NCI-H1694 treated with DMSO at 0.1 percent for 48 hours (cell line): ENCODE data around the gene DEDD.
A peak's percentile ranks its signal among the peaks of the same experiment; 100 is the strongest.
"Not testable (repeated sequence)": the region's sequence is repeated elsewhere in the genome, so short reads cannot be mapped to it uniquely, and the experiment has no call there.

Experiments
- DNase-seq: peaks from one replicate; lab custom pipeline; 2025; lab: John Stamatoyannopoulos, UW

DEDD gene

DNA sequence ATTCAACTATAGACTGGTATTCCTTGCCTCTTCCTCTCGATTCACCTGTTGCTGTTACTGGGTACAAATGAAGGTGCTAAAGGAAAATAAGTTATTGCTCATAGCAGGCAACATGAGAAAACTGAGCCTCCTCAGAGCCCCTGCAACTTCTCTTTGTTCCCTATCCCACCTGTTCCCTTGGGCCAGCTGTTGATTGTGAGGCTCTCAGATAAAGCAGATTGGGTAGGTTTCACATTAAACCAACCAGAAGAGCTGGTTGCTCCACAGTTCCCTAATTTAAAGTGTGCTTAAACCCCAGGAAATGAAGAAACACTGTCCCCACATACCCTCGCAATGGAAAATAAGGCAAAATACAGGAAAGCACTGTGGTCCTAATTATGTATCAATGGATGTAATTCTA, 4.8 kb downstream of the DEDD start:
- DNase-seq, result peak; percentile 47

DNA sequence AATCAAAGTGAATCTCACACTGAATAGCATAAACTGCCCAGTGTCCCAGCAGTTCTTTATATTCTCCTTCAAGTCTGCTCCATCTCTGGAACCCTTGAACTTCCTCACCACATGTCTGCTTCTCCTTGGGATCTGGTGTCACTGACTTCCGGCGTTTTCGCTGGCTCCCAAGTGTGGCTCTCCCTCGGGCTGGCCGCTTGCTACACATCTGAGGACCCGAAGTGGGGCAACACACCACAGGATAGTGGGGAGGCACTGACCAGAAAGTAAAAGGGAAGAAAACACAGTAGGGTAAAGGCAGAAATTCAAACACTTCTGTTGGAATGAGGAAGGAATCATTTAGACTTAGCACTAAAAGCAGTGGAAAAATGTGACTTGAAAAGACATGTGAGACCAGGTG, 9.5 kb downstream of the DEDD start:
- DNase-seq, result no peak

DNA sequence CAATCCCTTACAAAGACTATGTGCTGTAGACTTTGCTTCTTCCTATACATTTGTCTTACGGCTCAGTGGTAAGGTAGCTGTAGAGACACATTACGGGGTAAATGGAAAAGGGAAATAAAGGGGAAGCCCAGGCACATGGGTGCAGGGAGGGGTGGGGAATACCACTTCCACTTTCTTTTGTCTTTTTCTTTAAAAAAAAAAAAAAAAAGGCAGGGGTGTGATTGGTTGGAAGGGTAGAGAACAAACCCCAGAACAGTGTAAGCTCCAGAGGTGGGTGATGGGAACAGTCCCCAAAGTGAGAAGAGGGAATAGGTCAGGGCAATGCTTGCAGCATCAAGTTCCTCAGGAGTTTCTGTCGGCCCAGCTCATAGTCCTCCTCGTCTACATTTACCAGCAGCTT, 10.6 kb downstream of the DEDD start:
- DNase-seq, result no peak

DNA sequence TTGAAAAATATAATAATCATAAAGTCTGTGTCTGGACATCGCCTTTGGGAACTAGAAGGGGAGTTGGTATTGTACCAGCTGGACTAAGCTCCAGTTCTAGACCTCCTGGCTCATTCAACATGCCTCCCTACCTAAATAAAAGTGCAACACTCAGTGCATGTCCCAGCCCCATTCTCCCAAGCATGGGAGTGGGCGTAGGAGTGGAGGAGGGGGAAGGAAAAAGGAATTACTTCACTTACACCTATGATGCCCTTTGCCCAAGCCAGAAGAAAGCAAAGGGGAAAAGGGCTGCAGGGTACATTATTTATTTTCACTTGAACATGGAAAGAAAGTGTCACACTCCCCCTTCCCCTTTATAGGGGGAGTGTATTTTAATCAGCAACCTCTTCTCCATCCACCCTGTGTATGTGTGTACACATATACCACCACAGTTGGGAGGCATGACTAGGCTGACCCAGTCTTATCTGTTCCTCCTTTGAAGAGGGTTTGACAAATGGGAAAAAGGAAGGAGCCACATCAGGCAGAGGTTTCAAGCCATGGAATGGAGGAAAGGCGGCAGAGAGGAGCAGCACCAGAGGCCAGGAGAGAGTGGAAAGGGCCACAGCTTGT, 11.3 kb downstream of the DEDD start:
- no peak for DNase-seq

DNA sequence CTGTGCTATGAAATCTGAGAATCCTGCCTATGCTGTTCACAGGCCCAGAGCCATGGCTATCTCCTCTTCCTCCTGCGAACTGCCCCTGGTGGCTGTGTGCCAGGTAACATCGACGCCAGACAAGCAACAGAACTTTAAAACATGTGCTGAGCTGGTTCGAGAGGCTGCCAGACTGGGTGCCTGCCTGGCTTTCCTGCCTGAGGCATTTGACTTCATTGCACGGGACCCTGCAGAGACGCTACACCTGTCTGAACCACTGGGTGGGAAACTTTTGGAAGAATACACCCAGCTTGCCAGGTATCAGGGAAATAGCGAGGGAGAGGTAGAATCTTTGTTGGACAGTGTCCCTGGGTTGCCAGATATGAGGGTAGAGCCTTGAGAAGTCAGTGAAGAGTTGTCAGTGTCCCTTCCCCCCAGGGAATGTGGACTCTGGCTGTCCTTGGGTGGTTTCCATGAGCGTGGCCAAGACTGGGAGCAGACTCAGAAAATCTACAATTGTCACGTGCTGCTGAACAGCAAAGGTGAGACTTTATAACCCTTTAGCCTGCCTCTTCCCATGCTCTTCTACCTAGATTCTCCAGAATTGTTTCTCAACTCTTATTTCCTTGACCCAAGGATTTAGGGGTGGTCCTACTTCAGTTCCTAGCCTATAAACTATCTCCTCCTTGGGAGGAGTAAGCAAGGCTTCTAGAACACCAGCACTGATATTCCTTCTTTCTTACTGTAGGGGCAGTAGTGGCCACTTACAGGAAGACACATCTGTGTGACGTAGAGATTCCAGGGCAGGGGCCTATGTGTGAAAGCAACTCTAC, 13.2 kb downstream of the DEDD start:
- no peak for DNase-seq

DNA sequence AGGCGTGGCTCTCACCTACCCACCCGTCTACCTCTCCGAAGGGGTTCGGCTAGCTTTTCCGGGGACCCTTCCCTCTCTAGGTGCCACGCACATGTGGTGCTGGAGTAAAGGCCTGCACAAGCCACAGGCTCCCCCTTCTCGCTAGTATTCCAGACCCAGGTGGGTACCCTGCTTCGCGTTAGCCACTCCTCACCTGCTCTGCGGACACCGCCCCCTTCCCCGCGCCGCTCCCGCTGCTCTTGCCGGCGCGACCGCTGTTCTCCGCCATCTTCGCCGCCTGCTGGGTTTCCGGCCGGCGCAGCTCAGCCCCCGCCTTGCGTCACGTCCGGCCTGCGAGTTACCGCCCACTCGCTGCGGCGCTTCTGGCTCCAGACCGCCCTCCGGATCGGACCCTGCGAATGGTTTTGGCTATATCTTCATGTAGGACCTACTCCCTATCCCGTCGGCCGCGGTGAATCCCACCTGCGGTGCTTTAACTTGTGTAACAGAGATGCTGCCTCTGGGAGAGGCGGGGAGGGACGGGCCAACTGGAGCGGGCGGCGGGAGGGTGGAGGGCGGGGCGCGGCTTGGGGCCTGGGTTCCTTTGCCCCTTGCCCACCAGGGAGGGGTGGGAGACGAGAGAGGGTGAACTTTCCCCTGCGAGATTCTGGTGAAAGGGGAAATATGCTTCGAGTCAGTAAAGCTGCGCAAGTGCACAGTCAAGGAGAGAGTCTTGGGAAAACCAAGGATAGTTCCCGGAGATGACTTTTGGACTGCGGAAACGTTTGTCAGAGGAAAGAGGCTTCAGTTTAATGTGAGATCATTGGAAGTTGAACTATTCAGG, 14.5 kb downstream of the DEDD start, which contains the start of the genes NIT1 and PFDN2:
TSS of gene NIT1 (plus strand) at position 347 of the 823 bp plus-strand sequence. CDS start at position 419, 72 bp downstream.
TSS of gene PFDN2 (minus strand) at position 279 of the 823 bp plus-strand sequence. CDS start at position 268, 11 bp downstream.
- DNase-seq, result peak; percentile 62

DNA sequence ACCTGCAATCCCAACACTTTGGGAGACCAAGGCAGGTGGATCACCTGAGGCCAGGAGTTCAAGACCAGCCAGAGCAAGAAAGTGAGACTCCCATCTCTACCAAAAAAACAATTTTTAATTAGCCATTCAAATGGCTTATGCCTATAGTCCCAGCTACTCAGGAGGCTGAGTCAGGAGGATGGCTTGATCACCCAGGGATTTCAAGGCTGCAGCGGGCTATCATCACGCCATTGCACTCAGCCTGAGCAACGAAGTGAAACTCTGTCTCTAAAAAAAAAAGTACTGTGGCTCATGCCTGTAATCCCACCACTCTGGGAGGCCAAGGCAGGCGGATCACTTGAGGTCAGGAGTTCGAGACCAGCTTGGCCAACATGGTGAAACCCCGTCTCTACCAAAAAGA, 16.5 kb downstream of the DEDD start:
- DNase-seq, result not testable (repeated sequence)

DNA sequence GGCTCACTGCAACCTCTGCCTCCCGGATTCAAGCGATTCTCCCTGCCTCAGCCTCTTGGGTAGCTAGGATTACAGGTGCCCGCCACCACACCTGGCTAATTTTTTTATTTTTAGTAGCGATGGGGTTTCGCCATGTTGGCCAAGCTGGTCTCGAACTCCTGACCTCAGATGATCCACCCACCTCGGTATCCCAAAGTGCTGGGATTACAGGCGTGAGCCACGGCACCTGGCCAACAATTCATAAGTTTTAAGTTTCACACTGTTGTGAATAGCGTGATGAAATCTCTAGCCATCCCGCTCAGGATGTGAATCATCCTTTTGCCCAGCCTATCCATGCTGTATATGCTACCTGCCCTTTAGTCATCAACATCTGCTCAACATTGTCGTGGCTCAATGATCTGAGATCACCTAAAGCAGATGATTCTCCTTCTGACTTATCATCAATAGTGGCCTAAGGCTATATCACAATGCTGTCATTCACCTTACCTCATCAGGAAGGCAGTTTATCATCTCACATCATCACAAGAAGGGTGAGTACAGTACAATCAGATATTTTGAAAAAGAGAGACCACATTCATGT, 17.2 kb downstream of the DEDD start:
- DNase-seq, result no peak

DNA sequence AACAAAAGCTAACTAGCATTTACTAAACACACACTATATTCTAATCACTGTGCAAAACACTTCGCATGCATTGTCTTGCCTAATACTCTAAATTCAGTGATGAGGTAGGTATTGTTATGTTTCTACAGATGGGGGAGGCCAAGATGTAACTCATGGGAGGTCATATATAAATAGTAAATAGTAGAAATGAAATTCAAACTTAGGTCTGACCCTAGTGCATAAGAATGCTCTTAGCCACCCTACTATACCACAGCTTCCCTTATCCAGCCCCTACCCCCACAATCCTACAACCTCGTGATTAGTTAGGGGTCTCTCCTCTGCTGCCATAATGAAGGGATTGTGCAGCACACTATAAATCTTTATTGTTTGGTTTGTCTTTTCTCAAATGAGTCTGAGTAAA, 17.9 kb downstream of the DEDD start:
- no peak for DNase-seq

DNA sequence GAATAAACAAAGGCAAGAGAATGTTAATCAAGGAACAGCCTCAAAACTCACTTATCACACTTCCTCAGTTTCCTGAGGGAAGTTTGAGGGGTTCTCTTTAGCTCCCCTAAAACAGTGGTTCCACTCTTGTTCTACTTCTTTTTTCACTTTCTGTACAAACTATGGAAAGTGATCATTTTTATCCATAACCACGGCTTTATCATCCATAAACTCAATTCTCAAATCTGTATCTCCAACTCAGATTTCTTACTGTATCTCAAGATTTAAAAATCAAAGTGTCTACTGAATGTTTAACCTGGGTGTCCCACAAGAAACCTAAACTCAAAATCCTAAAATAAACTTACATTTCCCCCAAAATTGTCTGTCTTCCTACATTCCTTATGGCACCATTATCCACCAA, 18.6 kb downstream of the DEDD start:
- DNase-seq, result no peak

DNA sequence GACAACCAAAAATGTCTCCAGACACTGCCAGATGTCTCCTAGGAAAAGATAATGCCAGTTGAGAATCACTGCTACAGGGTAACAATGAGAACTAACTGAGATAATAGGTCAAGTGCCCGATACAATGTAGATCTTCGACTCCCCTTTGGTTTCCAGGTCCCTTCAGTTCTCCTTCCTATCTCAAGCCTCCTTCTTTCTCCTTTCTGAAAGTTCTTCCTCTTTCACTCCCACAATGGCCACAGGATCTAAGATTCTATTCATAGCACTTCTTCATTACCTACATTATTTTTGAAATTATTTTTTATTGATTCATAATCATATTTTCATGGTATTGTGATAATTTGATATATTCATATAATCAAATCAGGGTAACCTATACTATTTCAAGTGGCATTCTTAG, 20.9 kb downstream of the DEDD start:
- DNase-seq, result no peak

DNA sequence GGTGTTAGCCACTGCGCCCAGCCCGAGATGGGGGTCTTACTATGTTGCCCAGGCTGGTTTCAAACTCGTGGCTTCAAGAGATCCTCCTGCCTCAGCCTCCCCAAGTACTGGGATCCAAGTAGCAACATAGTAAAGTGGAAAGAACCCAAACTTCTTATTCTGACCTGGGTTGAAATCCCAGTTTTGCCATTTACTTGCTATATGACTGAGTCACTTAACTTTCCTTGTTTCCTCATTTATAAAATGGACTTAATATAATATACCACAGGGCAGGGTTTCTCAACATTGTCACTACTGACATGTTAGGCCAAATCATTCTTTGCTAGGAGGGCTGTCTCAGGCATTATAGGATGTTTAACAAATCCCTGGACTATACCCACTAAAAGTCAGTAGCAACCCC, 21.4 kb downstream of the DEDD start:
- no peak for DNase-seq

DNA sequence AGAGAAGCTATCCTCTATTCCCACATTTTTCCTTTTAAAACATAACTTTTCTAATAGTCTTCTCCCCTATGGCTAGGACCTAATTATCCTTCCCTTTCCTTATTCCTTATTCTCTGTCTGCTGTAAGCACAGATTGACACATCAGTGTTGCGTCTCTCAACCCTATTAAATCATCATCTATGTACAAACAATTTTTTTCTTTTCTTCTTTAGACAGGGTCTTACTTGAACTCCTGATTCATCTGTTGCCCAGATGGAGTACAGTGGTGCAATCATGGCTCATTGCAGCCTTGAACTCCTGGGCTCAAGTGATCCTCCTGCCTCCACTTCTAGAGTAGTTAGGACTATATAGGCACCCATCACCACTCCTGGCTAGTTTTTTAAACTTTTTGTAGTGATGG, 26.0 kb downstream of the DEDD start:
- no peak for DNase-seq

DNA sequence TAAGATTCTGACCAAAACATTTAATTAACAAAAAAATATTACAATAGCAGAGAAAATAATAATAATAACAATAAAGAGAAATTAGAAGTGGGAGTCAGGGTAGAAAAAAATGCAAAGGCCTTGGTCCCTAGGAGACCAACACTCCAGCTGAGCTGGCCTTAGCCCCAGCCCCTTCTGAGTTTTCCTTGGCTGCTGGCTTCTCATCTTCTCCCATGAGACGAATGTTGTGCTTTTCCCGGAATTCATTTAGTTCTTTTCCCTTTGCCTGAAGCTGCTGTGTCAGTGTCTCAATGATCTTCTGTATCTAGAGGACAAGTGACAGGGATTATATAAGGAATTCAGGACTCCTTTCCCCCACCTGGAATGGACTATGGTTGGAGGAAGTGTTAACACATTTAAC, 31.9 kb downstream of the DEDD start:
- no peak for DNase-seq

DNA sequence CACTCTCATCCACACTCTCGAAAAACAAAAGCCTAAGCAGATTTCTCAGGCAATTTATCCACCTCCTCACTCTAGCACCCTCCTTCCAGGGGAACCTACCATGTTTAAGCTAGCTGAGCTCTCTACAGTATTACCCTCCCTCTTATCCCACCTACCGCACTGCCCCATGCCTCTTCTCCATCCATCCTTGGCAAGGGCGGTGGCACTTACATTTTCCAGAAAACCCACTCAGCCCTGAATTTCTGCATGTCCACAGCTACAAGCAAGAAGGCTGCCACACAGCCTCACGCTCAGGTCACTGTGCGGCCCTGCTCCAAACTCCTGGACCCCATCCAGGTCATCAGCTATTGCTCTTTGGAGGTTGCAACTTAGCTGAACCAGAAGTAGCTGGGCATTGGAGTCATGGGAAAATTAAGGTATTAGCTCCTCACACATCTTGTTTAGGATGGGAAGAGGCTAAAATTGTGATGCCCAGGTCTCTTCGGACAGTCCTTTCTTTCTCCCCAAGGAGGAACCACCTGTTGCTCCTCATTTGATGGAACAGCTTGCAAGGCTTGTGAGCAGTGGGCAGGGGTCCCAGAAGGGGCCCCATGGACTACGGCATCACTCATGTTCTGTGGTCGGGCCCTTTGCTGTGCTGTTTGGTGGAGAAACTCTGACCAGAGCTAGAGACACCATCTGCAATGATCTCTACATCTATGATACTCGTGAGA, 33.2 kb downstream of the DEDD start:
- DNase-seq, result no peak

DNA sequence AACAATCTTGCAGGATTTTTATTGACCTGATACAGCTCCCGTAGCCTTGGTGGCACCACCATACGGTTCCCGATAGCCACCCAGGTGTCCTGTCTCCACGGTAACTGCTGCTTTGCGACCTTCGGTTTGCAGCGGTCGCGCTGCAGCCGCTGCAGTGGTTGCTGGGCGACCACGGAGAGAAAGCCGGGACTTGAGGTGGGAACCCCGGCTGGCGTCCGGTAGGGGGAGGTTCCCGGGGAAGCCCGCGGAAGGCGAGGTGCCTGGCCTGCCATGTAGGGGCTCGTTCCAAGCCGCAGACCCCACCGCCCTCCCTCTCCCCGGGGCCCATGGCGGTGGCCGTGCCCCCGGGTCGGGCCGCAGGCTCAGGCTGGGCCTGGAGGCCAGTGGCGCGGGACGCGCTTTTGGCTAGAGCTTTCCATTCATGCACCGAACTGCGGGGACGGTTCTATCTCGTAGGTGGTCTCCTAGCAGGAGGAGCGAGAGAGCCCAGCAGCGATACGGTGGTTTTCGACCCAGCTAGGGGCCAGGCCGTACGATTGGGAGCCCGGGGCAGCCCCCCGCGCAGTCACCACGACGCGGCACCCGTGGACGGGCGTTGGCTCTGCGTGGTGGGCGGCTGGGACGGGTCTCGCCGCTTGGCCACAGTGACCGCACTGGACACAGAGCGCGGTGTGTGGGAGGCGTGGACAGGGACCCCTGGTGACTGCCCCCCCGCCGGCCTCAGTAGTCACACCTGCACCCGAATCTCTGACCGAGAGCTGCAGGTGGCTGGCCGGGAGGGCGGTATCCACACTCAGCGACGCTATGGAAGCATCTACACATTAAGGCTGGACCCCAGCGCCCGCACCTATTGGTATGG, 34.0 kb downstream of the DEDD start, which contains the start of gene KLHDC9:
TSS of gene KLHDC9 (plus strand) at position 152 of the 859 bp plus-strand sequence. CDS start at position 327, 175 bp downstream.
- DNase-seq, result peak; percentile 69

DNA sequence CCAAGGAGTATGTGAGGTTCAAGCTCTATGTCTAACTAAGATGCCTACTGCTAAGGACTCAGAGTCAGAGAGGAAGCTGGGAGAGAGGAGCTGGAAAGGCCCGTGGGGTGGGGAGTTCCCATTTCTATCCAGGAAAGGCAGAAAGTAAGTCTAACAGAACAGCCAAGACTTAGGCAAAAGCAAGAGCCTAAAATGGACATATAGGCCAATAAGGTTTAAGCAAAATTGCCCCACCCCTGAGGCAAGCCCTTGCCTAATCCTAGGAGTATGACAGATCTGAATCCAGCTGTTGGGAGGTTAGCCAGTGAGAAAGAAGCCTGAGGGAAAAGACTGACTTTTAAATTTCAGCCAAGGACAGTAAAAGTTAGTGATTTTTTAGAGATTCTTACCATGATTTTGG, 35.9 kb downstream of the DEDD start:
- DNase-seq, result no peak

DNA sequence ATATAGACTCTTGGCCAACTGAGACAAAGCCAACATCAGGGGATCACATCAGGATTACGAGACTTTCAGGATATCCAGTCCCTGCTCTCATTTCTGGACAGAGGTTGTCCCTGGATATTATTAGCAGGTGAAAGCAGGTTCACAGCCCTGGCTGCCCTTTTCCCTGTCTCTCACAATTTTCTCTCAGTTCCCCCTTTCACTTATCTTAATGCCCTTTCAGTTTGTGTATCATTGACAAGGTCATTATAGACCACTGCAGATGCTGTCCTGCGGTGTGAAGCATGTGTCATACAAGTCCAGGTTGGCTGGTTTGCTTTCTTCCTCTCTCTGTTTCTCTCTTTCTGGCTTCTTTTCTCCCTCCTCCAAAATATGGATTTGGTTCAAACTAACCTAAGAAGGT, 36.5 kb downstream of the DEDD start:
- DNase-seq, result no peak

DNA sequence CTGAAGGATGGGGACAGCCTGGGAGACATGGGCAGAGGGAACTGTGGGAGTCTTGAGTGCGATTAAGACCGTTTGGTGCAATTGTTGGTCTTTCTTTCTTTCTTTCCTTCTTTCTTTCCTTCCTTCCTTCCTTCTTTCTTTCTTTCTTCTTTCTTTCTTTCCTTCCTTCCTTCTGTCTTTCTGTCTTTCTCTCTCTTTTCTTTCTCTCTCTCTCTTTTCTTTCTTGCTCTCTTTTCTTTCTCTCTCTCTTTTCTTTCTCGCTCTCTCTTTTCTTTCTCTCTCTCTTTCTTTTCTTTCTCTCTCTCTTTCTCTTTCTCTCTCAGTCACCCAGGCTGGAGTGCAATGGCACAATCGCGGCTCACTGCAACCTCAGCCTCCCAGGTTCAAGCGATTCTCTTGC, 37.2 kb downstream of the DEDD start:
- DNase-seq, result no peak

DNA sequence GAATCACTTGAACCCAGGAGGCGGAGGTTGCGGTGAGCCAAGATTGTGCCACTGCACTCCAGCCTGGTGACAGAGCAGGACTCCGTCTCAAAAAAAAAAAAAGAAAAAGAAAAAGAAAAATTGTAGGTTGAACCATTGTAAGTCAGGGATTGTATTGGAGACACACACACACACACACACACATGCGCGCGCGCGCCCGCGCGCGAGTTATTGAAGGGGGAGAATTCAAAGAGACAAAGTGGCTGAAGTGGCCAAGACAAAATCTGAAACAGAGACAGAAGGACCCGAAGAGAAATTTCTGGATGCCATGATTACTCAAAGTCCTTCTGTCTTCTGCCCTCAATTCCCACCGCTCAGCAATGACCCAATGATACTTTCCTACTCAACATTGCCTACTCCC, 38.0 kb downstream of the DEDD start:
- no peak for DNase-seq

DNA sequence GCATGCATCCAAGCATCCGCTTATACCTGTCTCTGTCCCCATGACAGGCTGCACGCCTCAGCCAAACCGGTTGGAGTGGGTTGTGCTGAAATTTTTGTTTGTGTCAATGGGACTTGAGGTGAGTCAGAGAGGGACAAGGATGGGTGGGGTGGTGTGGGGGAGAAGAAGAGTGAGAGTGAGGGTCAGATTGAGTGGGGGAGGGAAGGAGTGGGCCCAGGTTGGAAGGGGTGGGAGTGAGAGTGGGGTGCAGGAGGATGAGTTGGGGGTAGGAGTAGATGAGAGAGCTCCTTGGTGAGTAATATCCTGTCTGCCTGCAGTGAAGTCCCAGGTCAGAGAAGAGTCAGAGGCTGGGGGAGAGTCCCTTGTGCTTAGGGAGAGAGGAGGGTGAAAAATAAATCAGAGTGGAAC, 39.8 kb downstream of the DEDD start:
- DNase-seq, result no peak
